ENCODE measurements around the gene STK10.
"Not testable (repeated sequence)": the region's sequence is repeated elsewhere in the genome, so short reads cannot be mapped to it uniquely, and the experiment has no call there.

The STK10 gene

DNA sequence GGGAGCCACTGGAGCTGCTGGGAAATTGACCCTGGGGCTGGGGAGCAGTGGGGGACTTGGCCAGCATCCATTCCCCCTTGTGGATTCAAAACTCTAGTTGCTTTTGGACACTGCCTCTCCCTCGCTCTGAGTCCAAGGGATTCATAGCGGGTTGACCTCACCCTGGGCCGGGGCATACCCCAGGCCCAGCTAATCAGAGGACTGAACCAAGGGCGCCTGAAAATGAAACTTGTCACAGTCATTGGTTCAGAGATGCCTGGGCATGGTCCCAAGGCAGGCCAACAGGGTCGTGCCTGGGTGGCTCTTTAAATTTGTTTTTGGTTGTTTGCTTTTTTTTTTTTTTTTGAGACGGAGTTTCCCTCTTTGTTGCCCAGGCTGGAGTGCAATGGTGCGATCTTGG is 22.6 kb downstream of the STK10 start:
- DNase-seq (ENCODE audit: low spot score): no peak

DNA sequence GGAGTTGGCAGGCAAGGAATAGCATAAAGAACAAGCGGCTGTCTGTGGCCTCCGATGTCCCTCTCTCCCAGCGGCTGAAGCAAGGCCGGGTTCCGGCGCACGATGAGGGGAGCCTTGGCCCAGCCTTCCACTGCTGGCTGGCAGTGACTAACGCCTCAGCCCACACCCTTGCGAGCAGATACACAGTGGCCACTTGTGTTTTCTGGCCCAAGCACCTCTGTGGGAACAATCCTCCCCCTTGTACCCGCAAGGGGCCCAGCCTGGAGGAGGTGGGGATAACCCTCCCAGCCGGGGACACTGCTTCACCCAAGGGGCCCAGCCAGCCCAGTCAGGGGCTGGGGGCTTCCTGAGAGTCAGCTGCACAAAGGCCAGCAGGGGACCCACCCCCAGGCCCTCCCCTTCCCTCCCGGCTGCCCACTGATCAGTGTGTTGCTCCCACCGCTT is 23.2 kb downstream of the STK10 start:
- DNase-seq (ENCODE audit: low spot score): peak; percentile 51

DNA sequence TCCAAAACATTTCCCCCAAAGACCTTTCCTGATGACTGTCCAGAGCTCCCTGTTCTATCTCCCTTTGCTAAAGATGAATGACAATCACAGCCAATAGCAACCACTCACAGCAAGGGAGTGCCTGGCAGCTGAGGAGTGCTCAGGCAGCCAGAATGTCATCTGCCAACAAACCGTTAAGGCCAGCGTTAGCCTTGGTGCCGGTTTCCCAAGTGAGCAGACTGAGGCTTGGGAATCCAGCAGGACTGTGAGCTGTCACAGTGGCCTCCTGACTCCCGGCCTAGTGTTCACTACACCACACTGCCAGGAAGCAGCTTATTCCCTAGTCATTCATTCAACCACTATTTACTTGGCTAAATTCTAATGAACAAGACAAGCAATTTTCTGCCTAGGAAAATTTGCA is 24.7 kb downstream of the STK10 start:
- DNase-seq (ENCODE audit: low spot score): no peak

DNA sequence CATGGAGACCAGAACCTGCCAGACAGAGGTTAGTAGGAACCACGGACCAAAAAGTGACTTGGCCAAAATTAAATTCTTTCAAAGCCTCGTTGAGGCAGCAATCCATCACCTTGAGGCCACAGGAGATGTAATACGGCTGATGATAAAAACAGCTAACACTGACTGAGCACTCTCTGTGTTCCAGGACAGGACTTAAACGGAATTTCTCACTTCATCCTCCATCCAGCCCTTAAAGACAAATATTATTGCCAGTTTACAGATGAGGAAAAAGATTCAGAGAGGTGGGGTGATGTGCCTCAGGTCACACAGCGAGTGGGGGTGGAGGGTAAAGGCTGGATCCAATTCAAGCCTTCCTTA is 25.1 kb downstream of the STK10 start:
- no peak for DNase-seq (ENCODE audit: low spot score)

DNA sequence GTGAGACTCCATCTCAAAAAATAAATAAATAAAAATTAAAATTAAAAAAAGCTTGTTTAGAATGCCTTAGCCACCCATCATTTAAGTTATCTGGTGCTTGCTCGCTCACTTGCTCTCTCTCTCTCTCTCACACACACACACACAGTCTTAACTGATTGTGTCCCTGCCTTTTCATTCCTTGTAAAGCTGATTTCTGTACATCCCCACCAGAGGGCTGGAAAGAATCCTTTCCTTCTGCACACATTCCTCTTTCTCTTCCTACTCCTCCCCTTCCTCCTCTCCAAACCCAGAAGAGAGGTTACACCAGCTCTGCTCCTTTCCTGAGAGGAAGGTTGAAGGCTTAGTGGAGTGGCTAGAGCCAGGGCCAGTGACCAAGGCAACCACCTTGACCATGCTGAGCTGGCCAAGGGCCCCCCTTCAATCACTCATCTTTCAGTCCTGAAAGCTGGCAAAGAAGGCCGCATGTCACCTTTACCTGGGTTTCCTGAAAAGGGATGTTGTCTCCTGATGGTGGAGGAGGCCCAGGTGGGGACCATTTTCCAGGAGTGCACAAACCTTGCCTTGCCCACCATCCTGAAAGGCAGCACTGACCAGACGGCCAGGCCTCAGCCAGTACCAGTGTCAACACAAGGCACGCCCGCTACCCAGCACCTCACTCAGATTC is 25.6 kb downstream of the STK10 start:
- DNase-seq (ENCODE audit: low spot score): no peak

DNA sequence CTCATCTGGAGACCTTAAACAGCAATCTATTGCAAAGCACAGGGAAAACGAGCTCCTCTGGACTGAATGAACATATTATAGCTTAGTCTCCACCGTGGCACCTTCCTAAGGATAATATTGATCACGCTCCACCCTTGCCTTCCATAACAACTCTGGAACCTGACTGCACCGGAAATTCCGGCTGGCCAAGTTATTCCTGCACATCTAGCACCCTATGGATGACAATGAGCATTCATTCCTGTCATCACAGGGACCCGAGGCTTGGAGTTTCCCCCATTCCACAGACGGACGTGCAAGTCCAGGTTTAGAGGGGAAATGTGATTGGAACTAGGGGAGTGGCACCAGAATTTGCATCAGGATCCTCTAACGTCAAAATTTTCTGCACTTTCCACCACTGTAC is 27.5 kb downstream of the STK10 start:
- DNase-seq (ENCODE audit: low spot score): no peak

DNA sequence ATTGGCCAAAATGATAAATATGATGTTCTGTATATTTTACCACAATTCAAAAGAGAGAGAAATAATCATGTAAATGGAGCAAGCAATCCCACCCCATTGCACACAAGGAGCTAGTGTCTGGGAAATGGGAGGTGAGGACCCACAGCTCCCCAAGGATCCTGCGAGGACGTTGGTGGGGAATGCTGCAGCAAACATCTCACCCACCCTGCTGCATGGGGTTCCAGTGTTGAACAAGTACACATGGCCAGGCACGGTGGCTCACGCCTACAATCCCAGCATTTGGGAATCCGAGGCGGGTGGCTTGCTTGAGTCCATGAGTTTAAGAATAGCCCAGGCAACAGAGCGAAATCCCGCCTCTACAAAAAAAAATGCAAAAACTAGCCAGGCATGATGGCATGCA is 29.0 kb downstream of the STK10 start:
- no peak for DNase-seq (ENCODE audit: low spot score)

DNA sequence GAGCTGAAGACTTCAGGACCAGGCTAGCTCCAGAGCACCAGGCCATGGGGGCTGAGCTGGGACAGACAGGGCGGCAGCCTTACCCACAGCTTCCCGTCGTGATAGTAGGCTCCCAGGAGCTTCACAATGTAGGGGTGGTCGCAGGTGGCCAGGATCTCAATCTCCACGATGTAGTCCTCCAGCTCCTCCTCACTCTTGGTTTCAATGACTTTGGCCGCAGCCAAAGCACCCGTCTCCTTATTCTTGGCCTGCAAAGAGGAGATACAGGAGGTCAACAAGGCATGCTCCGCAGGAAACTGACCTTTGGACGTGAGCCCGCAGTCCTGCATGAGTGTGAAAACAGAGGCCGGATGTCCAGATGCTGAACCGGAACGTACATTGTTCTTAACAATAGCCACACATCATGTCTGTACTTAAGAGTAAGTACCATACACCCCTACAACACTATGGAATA is 31.5 kb downstream of the STK10 start:
- no peak for DNase-seq (ENCODE audit: low spot score)

DNA sequence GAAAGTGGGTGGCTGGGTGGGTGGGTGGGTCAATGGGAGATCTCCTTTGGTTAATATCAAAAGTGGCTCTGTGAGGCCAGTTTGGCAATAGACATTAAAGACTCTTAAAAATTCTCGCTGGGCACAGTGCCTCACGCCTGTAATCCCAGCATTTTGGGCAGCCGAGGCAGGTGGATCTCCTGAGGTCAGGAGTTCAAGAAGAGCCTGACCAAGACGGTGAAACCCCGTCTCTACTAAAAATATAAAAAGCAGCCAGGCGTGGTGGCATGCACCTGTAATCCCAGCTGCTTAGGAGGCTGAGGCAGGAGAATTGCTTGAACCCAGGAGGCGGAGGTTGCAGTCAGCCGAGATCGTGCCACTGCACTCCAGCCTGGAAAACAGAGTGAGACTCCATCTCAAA is 32.9 kb downstream of the STK10 start:
- not testable (repeated sequence) for DNase-seq (ENCODE audit: low spot score)

DNA sequence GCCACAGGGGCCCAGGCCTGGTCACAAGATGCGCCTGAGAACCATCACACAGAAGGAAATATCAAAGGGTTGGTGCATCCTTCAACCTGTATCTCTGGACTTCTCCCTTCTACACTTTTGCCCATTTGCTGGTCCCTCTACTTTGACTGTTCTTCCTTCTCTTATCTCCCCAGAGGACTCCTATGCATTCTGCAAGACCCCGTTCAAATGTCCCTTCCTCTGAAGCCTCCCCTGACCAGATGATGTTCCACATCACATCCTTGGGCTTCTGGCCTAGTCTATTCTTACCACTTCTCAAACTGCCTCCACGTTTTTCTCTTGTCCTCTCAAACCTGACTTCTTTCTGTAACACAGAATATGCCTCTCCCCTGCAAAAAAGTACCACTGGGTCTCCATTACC is 34.3 kb downstream of the STK10 start:
- no peak for DNase-seq (ENCODE audit: low spot score)

DNA sequence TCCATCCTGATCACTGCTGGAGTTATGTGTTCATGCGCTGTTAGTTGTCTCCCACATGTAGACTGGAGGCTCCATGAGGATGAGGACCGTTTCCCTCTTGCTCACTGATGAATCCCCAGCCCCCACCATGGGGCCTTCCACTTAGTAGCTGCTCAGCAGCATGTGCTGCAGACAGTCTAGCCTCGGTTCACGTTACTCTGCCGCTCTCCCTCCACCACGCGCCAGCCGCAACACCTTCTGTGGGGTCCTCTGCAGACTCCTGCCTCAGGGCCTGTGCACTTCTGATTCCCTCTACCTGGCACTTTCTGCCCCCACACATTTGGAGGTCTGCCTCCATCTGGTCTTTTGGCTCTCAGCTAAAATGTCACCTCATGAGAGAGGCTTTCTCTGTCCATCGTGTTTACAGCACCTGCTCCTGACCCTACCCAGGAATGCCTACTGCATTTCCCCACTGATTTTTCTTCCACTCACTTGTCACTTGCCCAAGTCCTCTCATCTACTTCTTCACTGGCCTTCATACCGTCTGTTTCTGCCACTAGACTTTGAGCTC is 36.3 kb downstream of the STK10 start:
- DNase-seq (ENCODE audit: low spot score): no peak

DNA sequence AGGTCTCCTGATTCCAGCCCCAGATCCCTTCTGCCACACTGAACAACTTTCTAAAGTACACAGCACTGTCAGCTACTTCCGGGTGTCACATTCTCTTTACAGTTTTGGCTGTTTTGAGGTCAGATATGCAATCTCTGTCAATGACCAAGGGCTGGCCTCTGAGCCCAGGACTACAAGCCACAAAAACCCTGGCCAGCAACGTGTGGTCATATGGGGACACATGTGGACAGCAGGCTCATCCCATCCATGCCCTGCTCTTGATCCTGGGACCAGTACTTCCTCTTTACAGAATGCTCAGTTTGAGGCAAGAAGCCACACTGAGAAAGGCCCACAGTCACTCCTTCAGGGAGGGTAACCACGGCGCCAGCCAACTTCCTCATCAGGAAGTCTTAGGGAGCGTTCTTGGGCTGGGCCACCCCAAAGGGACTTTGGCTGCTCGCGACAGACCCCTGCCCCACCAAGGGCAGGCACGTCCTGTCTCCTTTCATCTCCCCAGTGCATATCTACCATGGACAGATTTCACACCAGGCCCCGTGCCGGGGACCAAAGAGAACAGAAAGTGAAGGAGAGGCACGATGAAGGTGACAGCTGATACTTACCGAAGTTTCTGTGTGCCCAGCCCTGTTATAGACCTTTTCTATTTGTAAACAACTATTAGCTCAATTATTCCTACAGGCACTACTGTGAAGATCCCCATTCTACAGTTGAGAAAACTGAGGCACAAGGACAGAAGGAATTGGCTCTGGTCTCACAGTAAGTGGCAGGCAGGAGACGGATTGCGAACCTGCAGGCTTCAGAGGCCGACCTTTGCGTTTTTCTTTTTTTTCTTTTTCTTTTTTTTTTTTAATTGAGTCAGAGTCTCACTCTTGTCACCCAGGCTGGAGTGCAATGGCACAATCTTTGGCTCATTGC is 37.3 kb downstream of the STK10 start:
- DNase-seq (ENCODE audit: low spot score): no peak

DNA sequence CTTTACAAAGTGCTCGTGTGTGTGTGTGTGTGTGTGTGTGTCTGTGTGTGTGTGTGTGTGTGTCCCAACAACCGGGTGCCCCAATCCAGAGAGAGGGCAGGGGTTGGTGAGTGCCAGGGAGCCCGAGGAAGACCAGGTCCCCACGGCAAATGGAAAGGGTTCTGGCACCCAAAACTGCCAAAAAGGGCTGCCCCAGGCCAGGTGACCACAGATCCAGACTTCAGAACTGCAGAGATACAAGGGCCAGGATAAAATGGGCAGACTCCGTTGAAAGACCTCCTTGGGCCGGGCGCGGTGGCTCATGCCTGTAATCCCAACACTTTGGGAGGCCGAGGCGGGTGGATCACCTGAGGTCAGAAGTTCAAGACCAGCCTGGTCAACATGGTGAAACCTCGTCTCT is 38.5 kb downstream of the STK10 start:
- DNase-seq (ENCODE audit: low spot score): not testable (repeated sequence)

DNA sequence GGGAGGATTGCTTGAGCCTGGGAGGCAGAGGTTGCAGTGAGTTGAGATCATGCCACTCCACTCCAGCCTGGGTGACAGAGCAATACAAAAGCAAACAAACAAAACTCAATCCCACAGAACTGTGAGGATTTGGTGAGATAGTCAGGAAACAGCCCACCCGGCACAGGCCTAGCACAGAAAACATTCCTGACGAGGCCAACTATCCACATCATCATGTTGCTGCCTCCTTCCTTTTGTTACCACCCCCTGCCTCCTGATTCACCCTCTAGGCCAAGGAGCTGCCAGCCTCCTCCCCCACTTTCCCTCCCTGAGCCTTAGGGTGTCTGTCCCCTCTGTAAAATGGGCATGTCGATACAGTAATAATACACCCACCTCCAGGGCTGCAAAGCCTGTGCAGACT is 39.0 kb downstream of the STK10 start:
- no peak for DNase-seq (ENCODE audit: low spot score)

DNA sequence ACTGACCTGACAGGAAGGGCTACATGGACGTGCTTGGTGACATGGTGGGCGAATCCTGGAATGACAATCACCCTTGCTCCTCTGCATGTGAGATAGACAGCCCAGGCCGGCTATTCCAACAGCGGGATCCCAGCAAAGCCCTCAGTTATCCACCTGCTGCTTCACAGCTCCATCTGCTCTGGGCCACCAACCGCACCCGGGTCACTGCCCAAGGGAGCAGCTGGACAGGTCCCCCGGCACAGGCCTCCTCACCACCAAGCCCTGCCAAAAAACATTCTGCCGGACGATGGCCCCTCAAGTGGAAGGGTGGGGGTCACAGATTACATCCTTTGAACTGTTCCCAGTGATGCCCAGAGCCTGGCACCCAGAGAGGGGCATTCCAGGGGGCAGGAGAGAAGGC is 39.6 kb downstream of the STK10 start:
- DNase-seq (ENCODE audit: low spot score): no peak

DNA sequence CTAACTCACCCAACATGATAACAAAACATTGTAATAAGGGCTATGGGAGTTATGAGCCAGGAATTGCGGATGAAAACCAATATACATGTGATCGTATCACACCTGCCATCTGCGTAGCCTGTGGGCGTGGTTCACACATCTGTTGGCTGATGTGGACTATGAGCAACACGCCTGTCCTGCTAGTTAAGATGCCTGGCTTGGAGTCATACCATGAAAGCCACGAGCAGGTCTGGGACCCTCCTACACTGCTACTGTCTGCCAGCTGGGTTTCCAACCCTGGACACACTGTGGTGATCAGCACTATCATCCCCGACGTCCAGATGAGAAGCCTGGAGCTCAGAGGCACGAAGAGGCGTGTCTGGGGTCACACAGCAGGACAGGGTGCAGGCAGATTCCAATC is 40.2 kb downstream of the STK10 start:
- no peak for DNase-seq (ENCODE audit: low spot score)

DNA sequence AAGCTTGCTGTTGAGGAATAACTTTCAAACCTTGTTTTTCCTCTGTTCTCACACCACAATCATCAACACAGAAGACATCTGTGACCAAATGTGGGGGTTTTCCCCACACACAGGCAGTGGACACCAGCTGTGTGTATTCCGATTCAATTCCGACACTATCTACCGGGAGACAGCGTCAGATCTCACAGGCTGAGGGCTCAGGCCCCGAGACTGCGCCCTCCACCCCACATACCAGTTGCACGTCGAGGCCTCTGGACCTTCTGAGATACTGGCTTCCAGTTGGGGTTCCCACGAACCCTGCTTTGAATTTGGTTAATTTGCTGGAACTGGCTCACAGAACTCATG is 41.3 kb downstream of the STK10 start:
- no peak for DNase-seq (ENCODE audit: low spot score)

DNA sequence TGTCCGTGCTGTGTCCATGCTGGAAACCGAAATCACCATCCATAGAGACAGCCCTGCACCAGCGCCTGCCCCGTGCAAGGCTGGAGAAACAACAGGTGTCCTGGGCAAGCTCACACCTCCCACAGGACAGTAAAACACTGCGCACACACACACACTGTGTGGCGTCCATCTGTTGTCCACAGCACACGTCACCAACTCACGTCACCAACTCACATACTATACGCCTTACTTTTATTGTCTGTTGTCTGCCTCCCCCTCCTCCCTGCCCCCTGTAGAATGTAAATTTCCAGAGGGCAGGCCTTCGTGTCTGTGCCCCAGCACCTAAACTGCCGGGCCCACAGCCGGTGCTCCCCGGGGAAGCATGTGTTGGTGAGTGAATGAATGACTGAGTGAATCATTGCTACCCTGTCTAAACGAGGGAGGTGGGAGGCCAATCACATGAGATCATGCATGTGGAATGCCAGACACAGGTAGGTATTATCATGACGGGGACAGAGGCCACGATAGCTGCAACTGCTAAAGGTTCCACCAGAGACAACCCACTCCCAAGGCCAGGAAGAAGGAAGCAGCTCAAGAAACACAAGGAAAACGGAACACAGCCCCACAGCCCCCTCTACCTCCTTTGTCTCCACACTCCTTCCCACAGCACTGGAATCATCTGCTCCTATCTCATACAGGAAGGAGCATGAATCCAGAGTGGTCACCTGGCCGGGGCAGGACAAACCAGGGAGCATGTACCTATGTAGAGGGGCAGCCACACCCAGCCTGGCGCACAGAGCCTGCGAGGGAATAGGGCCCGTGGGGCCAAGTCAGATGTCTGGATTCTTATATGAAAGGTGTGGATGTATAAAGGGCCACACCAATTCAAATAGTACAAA is 41.9 kb downstream of the STK10 start:
- no peak for DNase-seq (ENCODE audit: low spot score)

DNA sequence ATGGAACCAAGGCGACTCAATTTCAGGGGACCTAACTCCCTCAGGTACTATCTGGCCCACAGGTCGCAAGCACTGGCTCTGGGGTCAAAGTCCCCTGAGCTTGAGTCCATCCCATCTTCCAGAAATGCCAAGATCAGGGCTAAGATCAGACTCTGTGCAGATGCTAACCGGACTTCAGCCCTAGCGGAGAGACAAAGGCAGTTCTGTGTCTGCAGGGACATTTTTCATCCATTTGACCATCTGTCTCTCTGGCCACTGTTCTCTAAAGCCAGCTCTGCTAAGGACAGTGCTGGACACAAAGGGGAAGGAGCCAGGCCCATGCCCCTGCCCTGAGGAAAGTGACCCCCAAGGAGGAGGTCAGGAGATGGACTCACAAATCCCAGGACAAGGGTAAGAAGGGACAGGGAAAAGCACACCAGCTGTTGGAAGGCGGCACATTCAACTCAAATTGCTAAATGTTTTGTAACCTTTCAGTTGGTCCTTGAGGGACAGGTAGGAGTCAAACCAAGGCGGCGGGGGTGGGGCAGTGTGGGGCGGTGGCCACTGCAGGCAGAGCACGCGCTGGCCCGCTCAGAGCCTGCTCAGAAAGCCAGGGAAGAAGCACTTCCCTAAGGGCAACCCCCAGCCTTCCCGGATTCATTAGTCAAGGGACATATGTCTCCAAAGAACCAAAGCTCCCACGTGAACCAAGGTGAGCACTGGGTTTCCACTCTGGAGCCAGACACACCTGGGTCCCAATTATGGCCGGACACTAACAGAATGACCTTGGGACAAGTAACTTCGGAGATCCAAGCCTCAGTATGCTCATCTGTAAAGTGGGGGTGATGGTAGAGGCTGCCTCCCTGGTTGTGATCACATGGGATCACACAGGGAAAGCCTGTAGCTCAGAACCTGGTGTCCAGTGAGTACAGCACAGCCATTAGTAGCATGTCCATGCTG is 42.8 kb downstream of the STK10 start:
- no peak for DNase-seq (ENCODE audit: low spot score)

DNA sequence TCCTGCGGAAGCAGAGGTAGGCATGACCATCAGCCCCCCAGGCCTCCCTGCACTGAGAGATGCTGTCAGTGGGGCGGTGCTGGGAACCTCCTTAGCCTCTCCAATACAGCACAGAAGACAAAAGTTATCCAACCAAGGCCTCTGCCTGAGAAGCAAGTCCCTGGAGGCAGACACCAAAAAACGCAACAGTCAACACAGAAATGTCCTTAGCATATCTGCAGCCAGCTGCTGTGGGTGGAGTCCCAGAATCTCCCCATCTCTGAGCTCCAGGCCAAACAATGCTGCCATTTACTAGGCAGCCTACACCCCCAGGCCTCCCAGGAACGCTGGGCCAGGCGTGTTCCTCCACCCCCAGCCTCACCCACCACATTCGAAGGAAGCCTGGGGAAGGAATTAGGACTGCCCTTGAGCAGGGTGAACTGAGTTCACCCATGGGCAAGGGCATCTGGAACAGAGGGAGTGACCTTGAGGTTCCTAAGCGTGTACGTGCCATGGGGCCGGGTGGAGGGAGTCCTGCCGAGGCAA is 43.7 kb downstream of the STK10 start:
- peak; percentile 51 for DNase-seq (ENCODE audit: low spot score)

DNA sequence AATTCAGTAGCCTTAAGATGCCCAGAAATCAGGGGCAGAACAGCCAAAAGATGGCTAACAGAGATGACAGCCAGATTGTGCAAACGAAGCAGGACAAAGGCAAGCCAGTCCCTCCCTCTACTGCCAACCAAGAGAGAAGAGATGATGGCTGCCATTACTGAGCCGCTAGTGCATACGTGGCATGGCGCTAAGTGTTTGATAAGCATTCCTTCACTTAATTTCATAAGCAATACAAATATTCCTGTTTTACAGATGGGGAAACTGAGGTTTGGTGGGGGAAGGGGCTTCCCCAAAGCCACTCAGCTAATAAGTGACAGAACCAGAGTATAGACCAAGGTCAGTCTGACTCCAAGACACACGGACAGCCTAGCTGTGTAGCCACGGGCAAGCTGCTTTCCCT is 44.1 kb downstream of the STK10 start:
- DNase-seq (ENCODE audit: low spot score): no peak

Data from putamen (tissue), 1 donor.